SK-N-SH (cell line): Measurements from ENCODE around the gene KNTC1.

Source experiments
- RAD21 ChIP-seq: IDR thresholded peaks from 2 replicates; pipeline ENCODE4 v1.6.1; 2012; ENCODE audit warnings: mild to moderate bottlenecking, low read length
- YY1 ChIP-seq: IDR thresholded peaks from 2 replicates; pipeline ENCODE4 v1.4.0; 2012; ENCODE audit warnings: low read depth, mild to moderate bottlenecking

DNA sequence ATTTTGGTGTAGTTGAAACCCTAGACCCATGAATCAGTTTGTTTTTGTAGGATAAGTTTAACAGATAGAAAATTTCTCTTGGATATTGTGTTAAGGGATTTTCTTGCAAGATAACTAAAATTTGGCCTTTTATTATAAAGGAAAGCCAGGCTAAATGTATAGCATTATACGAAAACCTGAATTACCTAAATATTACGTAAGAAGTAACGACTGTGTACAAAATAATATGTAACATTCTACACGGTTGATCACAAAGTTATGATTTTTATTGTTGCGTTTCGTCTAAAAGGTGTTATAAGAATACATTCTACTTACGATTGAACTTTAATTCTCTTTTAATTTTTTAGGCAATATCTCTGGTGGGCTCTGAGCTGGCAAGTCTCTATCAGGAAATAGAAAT lies 63.9 kb downstream of the KNTC1 start:
- TF ChIP-seq YY1 = no peak
- TF ChIP-seq RAD21 = no peak
